GM13976 (cell line): ENCODE measurements around the gene PECR.

Experiments used
- DNase-seq: peaks from one replicate; pipeline ENCODE4 v3.0.0; 2012; ENCODE audit warnings: low spot score
- CTCF ChIP-seq: IDR thresholded peaks from 2 replicates; pipeline ENCODE4 v1.5.1; 2012; ENCODE audit warnings: borderline replicate concordance, mild to moderate bottlenecking; ENCODE audit not compliant: insufficient read depth; ENCODE audit errors: extremely low read depth, missing control alignments, control extremely low read depth
- in situ Hi-C: fragments of 300-500 bp; cut with MboI; formaldehyde crosslinking; loops from one replicate; pipeline ENCODE4 v1.12.0; 2022; ENCODE audit warnings: low sequenced_read_pairs, mixed read lengths, inconsistent platforms; ENCODE audit not compliant: unreplicated experiment

Gene PECR

DNA sequence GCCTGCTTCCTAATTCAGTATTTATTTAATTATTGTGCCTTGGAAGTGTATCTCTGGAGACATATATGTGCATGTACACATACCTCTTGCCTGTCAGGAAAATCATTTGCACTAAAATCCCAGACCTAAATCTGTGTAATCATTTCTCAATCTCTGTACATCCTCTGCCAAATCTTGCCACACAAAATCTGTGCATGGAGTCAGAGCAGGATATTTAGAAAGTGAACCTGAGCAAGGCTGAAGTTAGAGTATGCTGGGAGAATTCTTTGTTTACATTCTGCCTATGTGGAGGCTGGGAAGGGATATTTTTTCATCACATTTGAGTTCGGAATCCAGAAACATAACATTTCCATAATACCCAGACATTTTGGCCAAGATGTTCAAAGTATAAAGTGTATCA, 36.9 kb upstream of the PECR start:
- in situ Hi-C loops: no loop called here
- TF ChIP-seq CTCF: no peak
- no peak for DNase-seq

GRCh38 chr2:216117561-216118340, 36.1 kb upstream of the PECR start:
- no peak for TF ChIP-seq CTCF
- no peak for DNase-seq

GRCh38 chr2:216116418-216116817, 34.8 kb upstream of the PECR start:
- in situ Hi-C loops: no loop called here
- DNase-seq: no peak
- no peak for TF ChIP-seq CTCF

More at GRCh38 chr2:216117561-216118340, 36.1 kb upstream of the PECR start:
- in situ Hi-C loops: no loop called here

DNA sequence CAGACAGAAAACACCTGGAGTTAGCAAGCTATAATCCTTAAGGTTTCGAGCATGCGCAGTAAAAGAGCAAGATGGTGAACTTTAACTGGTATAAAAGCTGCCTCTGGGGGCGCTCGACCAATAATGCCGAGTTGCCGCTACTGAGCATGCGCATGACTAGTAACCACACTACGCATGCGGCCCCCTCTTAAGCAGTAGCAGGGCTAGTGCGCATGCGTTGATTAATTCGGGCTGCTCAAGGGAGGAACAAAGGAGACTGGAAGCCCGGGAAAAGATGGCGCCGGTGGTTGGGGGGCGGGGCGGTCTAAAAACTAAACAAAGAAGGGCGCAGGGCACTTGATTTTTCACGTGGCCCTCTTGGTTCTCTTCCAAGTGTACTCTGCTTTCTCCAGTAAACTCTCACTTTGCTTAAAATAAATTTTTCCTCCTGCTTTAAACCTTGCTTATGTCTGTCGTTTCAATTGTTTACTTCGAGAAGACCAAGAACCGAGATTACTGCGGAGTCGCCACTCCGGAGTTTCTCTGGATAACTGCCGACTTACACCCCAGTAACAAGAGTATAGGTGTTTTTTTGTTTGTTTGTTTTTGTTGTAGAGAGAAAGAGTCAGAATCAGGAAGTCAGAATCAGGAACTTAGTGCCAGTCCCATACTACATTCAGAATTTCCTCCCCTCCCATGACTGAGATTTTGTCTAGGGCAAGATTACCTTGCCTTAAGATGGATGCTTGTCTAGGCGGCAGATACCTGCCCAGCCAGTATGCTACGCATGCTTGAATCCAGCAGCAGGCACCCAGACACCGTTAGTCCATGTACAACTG, 33.3 kb upstream of the PECR start:
- peak; percentile 70 for TF ChIP-seq CTCF
- in situ Hi-C loops: no loop called here
- peak; percentile 84 for DNase-seq

DNA sequence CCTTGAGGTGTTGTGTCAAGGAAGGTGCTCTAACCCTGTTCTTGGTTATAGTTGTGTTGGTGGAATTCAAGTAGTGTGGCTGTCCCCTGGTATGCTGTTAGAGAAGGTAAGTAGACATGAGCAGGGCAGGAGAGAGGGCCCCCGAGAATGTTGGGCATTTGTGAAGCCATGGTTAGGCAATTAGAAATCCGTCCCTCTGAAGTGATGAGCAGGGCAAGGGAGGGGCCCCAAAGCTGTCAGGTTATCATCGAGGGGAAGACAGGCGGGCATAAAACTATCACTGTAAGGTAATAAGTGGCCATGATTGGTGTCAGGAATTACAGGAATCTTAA, 32.7 kb upstream of the PECR start:
- in situ Hi-C loops: no loop called here
- DNase-seq: no peak
- no peak for TF ChIP-seq CTCF

DNA sequence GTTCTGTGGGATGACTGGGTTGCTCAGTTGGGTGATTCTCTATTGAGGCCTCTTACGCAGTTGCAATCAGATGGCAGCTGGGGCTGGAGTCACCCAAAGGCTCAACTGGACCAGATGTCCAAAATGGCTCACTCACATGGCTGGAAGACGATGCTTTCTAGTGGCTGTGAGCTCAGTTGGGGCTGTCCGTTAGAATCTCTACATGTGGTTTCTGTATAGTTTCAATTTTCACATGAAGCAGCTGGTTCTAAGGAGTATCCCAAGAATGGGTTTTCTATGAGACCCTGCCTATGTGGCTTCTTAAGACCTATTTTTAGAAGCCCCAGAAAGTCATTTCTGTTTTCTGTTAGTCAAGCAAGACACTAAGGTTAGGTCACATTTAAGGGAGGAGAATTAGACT, 32.0 kb upstream of the PECR start:
- peak; percentile 30 for DNase-seq
- in situ Hi-C loops: no loop called here
- no peak for TF ChIP-seq CTCF
